Kidney (tissue), 14 donors: Measurements from ENCODE around the gene HIVEP3. TPM values are rescaled to one million over a fixed set of nuclear protein-coding genes. Genes with fewer than 3 reads are reported as not detected.

Experiments used
- DNase-seq, 5 donors: peaks; one replicate each; pipeline ENCODE4 v3.0.0-alpha.2; 2013 to 2020
- FAIRE-seq: peaks from 2 replicates; lab custom pipeline; 2012; peaks lifted over from hg19 to GRCh38; lab: Jason Lieb, UNC
- H3K27ac ChIP-seq, 2 donors: one replicate each; pipeline ENCODE4 v1.7.0; 2013; ENCODE audit warnings: low read depth in 2 of 2, low read length in 2 of 2, inconsistent platforms in 1 of 2
- H3K27me3 ChIP-seq: one replicate; pipeline ENCODE4 v1.7.1; 2013; ENCODE audit warnings: low read length, inconsistent platforms; ENCODE audit not compliant: control insufficient read depth, insufficient read depth
- H3K36me3 ChIP-seq, 3 donors: one replicate each; pipeline versions ENCODE4 v1.7.0 to v1.7.1; 2013; ENCODE audit warnings: low read length in 3 of 3, control low read depth in 1 of 3, inconsistent platforms in 1 of 3; ENCODE audit not compliant: insufficient read depth in 3 of 3, control insufficient read depth in 2 of 3
- H3K4me1 ChIP-seq, 3 donors: one replicate each; pipeline versions ENCODE4 v1.7.0 to v1.7.1; 2013; ENCODE audit warnings: low read length in 3 of 3, inconsistent platforms in 1 of 3, low read depth in 1 of 3; ENCODE audit not compliant: control insufficient read depth in 2 of 3, insufficient read depth in 2 of 3
- H3K4me3 ChIP-seq, 3 donors: one replicate each; pipeline versions ENCODE4 v1.7.0 to v1.8.1; 2013; ENCODE audit warnings: low read length in 3 of 3, control low read depth in 1 of 3, inconsistent platforms in 1 of 3
- H3K9ac ChIP-seq, 3 donors: one replicate each; pipeline versions ENCODE4 v1.7.0 to v1.7.1; 2013; ENCODE audit warnings: low read length in 3 of 3, control low read depth in 1 of 3, inconsistent platforms in 1 of 3
- H3K9me3 ChIP-seq, 3 donors: one replicate each; pipeline versions ENCODE4 v1.7.0 to v1.7.1; 2013; ENCODE audit warnings: low read length in 3 of 3, control low read depth in 1 of 3, inconsistent platforms in 1 of 3; ENCODE audit not compliant: control insufficient read depth in 2 of 3, insufficient read depth in 1 of 3
- CTCF ChIP-seq: IDR thresholded peaks from 3 replicates; pipeline ENCODE4 v1.5.1; 2012; ENCODE audit warnings: mild to moderate bottlenecking, moderate library complexity, borderline replicate concordance; ENCODE audit not compliant: insufficient read depth; ENCODE audit errors: extremely low read depth
- intact Hi-C: fragments of 100-400 bp; cut with DNase I; formaldehyde crosslinking; loops from one replicate; pipeline ENCODE4 v1.11.1; 2022
- polyA plus RNA-seq: library from polyadenylated mRNA; stranded (reverse); fragments of 350-450 nt; fragmentation: Illumina TruSeq; extraction: RNeasy Lipid Tissue Mini Kit (QIAGEN cat#74804); gene quantifications from one replicate; pipeline ENCODE4 v1.2.3, GENCODE V29; 2014; ENCODE audit warnings: low read depth, low replicate concordance; ENCODE audit not compliant: insufficient read depth
- total RNA-seq: library from RNA; stranded (reverse); fragmentation: NEBNext Ultra II Directional; extraction: Animal tissue kit (Norgen Biotek cat#: 25700); gene quantifications from one replicate; pipeline ENCODE4 v1.2.1, GENCODE V29; 2021
- donor health status: control.
- donor health status: control.
- donor health status: control.
- donor health status: control.
- donor health status: control.
- donor health status: DM: yes; HTN: yes; CAD: no.
- donor health status: Normal renal cell carcinoma (clear cell type).

Gene HIVEP3
- total and polyA plus RNA-seq, 2 donors from 2014 or later, result 3.5 to 11.0 TPM

DNA sequence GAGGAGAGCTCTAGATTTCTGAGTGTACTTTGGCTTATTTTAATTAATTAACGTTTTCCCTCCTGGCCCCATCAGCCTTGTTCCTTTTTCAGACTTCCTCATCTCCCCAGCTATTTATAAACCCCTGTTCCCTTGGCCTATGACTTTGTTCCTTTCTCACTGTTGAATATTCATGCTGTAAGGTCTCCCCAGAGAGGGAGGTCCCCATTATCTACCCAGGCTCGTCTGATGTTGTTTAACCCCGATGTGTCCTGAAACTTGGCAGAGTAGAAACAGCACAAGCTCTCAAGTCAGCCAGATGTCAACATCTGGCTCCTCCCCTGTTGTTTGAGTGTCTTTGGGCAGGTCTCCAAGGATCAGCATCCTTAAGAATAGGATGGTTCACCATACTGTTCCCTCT, 153.6 kb downstream of the HIVEP3 start:
- intact Hi-C loops, result no loop called here
- H3K27ac ChIP-seq, result no peak overlapping the region
- no peak overlapping the region for H3K9ac ChIP-seq
- H3K9me3 ChIP-seq, result peaks cover 0 to 13% (median 0%) of the 10 kb centered on the region in 3 donors
- FAIRE-seq (no peak), DNase-seq (no peak)
- H3K27me3 ChIP-seq, result no peaks in the 10 kb centered on the region
- TF ChIP-seq CTCF, result no peak
- no peak overlapping the region for H3K4me3 ChIP-seq
- no peaks in the 10 kb centered on the region for H3K4me1 ChIP-seq
- no peaks in the 10 kb centered on the region for H3K36me3 ChIP-seq

DNA sequence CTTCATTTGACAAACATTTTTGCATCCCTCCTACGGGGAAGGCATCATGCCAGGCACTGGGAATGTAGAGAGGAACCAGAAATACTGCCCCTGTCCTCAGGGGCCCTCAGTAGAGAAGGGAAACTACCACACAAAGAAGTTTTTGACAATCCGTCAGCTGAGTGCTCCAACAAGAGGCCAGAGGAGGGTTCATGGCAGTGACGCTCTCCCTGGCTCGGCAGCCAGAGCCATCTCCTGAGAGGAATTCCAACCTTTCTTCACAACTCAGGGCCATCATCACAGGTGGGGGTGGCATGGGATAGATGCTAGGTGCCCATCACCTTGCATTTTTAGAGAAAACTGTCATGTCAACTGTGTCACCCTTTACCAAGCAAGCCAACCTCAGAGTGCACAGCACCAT, 154.1 kb downstream of the HIVEP3 start:
- no peak for FAIRE-seq
- H3K9ac ChIP-seq, result no peak overlapping the region
- H3K4me3 ChIP-seq, result no peak overlapping the region
- no peaks in the 10 kb centered on the region for H3K36me3 ChIP-seq
- H3K9me3 ChIP-seq, result peaks cover 0 to 13% (median 0%) of the 10 kb centered on the region in 3 donors
- no peaks in the 10 kb centered on the region for H3K4me1 ChIP-seq
- intact Hi-C loops, result no loop called here
- H3K27ac ChIP-seq, result no peak overlapping the region
- no peak for DNase-seq
- no peaks in the 10 kb centered on the region for H3K27me3 ChIP-seq
- no peak for TF ChIP-seq CTCF

DNA sequence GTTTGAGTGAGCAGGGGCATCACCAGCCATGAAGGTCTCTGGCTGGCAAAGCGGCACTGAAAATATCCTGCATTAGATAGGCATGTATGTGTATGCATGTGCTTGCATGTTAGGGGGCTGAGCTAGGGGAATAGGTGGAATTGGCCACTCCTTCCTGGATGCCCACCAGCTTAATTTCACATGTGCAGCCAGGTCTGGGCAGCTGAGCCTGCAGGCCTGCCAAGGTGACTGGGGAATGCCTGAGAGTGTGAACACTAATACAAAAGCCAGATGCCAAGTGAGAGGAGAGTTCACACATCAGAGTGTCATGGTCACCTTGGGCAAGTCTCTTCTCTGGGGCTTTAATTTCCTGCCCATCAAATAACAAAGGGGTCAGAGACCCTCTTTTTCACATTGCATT, 155.9 kb downstream of the HIVEP3 start:
- no peak for DNase-seq
- Histone ChIP-seq H3K9ac (no peak overlapping the region), H3K27ac (no peak overlapping the region), H3K36me3 (no peaks in the 10 kb centered on the region), H3K4me3 (no peak overlapping the region), H3K27me3 (no peaks in the 10 kb centered on the region), H3K9me3 (peaks cover 0 to 13% (median 0%) of the 10 kb centered on the region in 3 donors), H3K4me1 (no peaks in the 10 kb centered on the region)
- intact Hi-C loops, result no loop called here
- no peak for TF ChIP-seq CTCF
- FAIRE-seq, result no peak

GRCh38 chr1:41762251-41762650, 156.5 kb downstream of the HIVEP3 start:
- Histone ChIP-seq H3K4me1 (no peaks in the 10 kb centered on the region), H3K4me3 (no peak overlapping the region), H3K36me3 (no peaks in the 10 kb centered on the region), H3K27ac (no peak overlapping the region), H3K9me3 (peaks cover 0 to 13% (median 0%) of the 10 kb centered on the region in 3 donors), H3K9ac (no peak overlapping the region), H3K27me3 (no peaks in the 10 kb centered on the region)
- no peak for TF ChIP-seq CTCF
- FAIRE-seq (no peak), DNase-seq (no peak)
- intact Hi-C loops, result no loop called here
